ENCODE results near the gene SYCP2.
"Not testable (repeated sequence)": the region's sequence is repeated elsewhere in the genome, so short reads cannot be mapped to it uniquely, and the experiment has no call there.

SYCP2 gene

GRCh38 chr20:59911041-59911440 is 22.4 kb downstream of the SYCP2 start:
- FAIRE-seq (no peak), DNase-seq (ENCODE audit: insufficient read length, low spot score) (no peak)

- FAIRE-seq (no peak), DNase-seq (ENCODE audit: insufficient read length, low spot score) (no peak)
These were observed 24.6 kb downstream of the SYCP2 start for GRCh38 chr20:59908855-59909254.

GRCh38 chr20:59903621-59904020 is 29.8 kb downstream of the SYCP2 start:
- FAIRE-seq, result no peak
- DNase-seq (ENCODE audit: insufficient read length, low spot score), result no peak

GRCh38 chr20:59902470-59902869 is 31.0 kb downstream of the SYCP2 start:
- peak; percentile 20 for FAIRE-seq
- DNase-seq (ENCODE audit: insufficient read length, low spot score), result no peak

- FAIRE-seq (no peak), DNase-seq (ENCODE audit: insufficient read length, low spot score) (no peak)
These were observed 37.5 kb downstream of the SYCP2 start for GRCh38 chr20:59895908-59896307.

DNA sequence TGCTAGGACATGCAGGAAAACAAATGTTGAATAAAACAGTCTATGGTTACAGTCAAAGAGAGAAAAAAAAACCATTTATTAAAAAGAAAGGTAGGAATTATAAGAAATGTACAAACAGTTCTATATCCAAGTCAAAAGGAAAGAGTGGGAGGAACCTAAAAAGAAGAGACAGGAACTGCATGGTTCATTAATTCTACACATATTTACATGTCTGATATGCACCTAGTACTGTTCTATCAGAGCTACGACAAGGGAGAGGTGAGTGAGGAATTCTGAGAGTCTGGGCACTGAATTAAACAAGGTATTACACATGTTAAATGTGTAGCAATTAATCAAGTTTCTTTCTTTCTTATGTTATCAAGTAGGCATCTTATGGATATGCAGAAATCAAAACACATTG is 41.9 kb downstream of the SYCP2 start:
- no peak for FAIRE-seq
- no peak for DNase-seq (ENCODE audit: insufficient read length, low spot score)

GRCh38 chr20:59890035-59890434 is 43.4 kb downstream of the SYCP2 start:
- FAIRE-seq; DNase-seq (ENCODE audit: insufficient read length, low spot score): not testable (repeated sequence)

- no peak for DNase-seq (ENCODE audit: insufficient read length, low spot score)
- peak; percentile 49 for FAIRE-seq
These were observed 45.4 kb downstream of the SYCP2 start for GRCh38 chr20:59888050-59888449.

DNA sequence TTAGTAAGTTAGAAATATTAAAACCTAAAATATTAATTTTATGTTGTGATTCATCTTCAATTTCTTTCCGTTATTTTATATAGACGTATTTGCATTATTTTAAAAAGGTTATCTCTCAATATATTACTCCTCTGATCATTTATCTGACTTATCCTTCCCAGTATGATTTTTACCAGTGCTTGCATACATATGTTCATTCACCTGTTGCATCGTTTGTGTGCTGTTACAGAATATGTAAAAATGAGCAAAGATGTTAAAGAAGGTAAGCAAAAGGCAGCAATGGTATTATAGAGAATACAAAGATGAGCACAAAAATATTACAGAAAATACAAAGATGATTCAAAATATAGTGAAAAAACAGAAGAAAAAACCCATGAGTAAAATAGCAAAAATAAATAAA is 48.9 kb downstream of the SYCP2 start:
- peak; percentile 20 for FAIRE-seq
- no peak for DNase-seq (ENCODE audit: insufficient read length, low spot score)

- DNase-seq (ENCODE audit: insufficient read length, low spot score) (no peak), FAIRE-seq (no peak)
These were observed 53.2 kb downstream of the SYCP2 start for GRCh38 chr20:59880198-59880597.

- DNase-seq (ENCODE audit: insufficient read length, low spot score) (no peak), FAIRE-seq (no peak)
These were observed 60.0 kb downstream of the SYCP2 start for GRCh38 chr20:59873409-59873808.

DNA sequence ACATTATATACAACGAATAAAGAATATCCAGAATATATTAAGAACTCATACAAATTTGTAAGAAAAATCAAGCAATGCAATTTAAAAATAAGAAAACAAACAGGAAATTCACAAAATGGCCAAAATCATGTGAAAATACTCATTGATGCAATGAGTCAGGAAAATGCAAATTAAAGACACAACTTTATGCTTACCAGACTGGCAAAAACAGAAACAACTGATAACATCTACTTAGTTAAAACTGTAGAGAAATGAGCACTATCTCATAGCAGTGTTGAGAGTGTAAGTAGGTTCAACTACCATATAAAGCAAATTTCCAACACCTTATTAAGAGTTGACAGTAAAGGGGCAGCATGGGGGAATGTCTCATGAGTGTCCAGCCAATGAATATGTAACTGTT is 62.3 kb downstream of the SYCP2 start:
- FAIRE-seq (peak; percentile 85), DNase-seq (ENCODE audit: insufficient read length, low spot score) (no peak)

DNA sequence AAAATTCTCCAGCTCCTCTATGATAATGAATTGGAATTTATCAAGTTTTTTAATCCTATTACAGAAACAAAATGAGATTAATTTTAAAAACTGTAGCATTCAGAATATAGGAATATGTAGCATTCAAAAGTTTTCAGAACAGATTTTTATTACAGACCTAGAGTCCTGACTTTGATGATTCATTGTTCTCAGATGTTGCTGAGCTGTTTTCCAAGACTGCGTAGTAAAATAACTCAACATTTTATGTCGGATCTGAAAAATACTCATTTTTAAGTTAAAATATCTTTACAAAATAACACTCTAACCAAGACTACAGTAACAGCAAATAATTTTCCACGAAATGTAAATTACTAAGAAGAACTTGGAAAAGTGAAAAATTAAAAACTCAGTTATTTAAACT is 67.1 kb downstream of the SYCP2 start:
- FAIRE-seq, result no peak
- DNase-seq (ENCODE audit: insufficient read length, low spot score), result no peak

GRCh38 chr20:59864726-59865125 is 68.7 kb downstream of the SYCP2 start:
- DNase-seq (ENCODE audit: insufficient read length, low spot score) (no peak), FAIRE-seq (peak; percentile 63)

- FAIRE-seq, result peak; percentile 52
- DNase-seq (ENCODE audit: insufficient read length, low spot score), result no peak
These were observed 70.4 kb downstream of the SYCP2 start for GRCh38 chr20:59863058-59863457.

GRCh38 chr20:59861401-59861800 is 72.0 kb downstream of the SYCP2 start:
- FAIRE-seq (peak; percentile 60), DNase-seq (ENCODE audit: insufficient read length, low spot score) (no peak)

- DNase-seq (ENCODE audit: insufficient read length, low spot score), result no peak
- no peak for FAIRE-seq
These were observed 75.0 kb downstream of the SYCP2 start for GRCh38 chr20:59858425-59858824.

DNA sequence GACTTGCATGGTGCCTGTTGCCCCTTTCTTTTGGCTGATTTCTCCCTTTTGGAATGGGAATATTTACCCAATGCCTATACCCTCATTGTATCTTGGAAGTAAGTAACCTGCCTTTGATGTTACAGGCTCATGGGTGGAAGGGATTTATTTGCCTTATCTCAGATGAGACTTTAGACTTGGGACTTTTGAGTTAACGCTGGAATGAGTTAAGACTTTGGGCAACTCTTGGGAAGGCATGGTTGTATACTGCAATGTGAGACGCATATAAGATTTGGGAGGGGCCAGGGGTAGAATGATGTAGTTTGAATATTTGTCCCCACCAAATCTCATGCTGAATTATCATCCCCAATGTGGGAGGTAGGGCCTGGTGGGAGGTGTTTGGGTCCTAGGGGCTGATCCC is 75.5 kb downstream of the SYCP2 start:
- no peak for FAIRE-seq
- no peak for DNase-seq (ENCODE audit: insufficient read length, low spot score)

GRCh38 chr20:59856941-59857340 is 76.5 kb downstream of the SYCP2 start:
- peak; percentile 54 for FAIRE-seq
- DNase-seq (ENCODE audit: insufficient read length, low spot score), result not testable (repeated sequence)

DNA sequence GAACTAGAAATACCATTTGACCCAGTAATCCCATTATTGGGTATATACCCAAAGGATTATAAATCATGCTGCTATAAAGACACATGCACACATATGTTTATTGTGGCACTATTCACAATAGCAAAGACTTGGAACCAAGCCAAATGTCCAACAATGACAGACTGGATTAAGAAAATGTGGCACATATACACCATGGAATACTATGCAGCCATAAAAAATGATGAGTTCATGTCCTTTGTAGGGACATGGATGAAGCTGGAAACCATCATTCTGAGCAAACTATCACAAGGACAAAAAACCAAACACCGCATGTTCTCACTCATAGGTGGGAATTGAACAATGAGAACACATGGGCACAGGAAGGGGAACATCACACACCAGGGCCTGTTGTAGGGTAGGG is 76.9 kb downstream of the SYCP2 start:
- not testable (repeated sequence) for FAIRE-seq; DNase-seq (ENCODE audit: insufficient read length, low spot score)

- FAIRE-seq (peak; percentile 63), DNase-seq (ENCODE audit: insufficient read length, low spot score) (peak; percentile 63)
These were observed 83.3 kb downstream of the SYCP2 start for GRCh38 chr20:59850018-59850641.

DNA sequence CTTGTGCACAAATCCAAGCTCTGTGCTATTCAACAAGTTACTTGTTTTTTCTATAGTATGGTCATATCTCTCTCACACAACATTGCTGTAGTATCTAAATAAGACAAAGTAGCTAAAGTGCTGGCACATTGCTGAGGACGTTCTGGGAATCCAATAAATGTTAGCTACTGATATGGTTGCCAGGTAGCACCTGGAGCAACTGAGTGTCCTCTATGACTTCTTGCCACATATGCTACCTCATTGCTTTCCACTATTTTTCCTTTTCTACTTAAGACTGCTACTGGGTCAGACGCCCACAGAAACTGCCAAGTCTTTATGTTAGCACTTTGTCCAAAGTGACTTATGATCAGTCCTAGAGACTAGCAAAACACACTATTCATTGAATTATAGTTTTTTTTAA is 85.3 kb downstream of the SYCP2 start:
- FAIRE-seq (peak; percentile 83), DNase-seq (ENCODE audit: insufficient read length, low spot score) (no peak)

DNA sequence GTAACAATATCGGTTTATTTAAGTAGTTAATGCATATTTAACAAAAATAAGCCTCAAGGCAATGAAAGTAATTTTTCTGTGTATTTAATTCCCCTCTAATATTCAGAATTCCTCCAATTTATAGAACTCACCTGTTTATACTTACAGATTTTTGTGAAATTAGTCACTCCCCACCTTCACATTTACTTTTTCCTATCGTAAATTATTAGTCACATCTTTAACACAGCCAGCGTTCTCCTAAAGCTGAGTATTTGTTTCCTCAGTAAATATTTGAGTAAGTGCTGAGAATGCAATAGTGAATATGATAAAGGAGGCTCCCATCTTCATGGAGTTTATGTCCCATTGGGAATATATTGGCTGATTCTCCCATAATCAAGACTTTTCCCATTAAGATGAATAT is 88.0 kb downstream of the SYCP2 start:
- no peak for FAIRE-seq

More for the DNA sequence above, 88.0 kb downstream of the SYCP2 start:
- no peak for DNase-seq (ENCODE audit: insufficient read length, low spot score)

Data from HTR-8/SVneo (cell line).